ENCODE measurements around the gene CHST1.

CHST1 gene

GRCh38 chr11:45674481-45675190 lies 9.2 kb upstream of the CHST1 start:
- no peak for DNase-seq

- no peak for DNase-seq
These were observed 8.0 kb upstream of the CHST1 start for GRCh38 chr11:45673441-45673840.

- DNase-seq = no peak
These were observed 7.2 kb upstream of the CHST1 start for GRCh38 chr11:45672593-45672992.

GRCh38 chr11:45671246-45672171 lies 6.1 kb upstream of the CHST1 start:
- DNase-seq = peak in 12 of 14 donors; percentile 24 to 88 (median 73)

- peak in 1 of 14 donors; percentile 21 for DNase-seq
These were observed 5.1 kb upstream of the CHST1 start for GRCh38 chr11:45670386-45671135.

- DNase-seq = no peak
These were observed 4.5 kb upstream of the CHST1 start for GRCh38 chr11:45669956-45670355.

- DNase-seq = no peak
These were observed 3.7 kb upstream of the CHST1 start for GRCh38 chr11:45669146-45669545.

GRCh38 chr11:45667929-45668680 lies 2.7 kb upstream of the CHST1 start:
- DNase-seq = no peak

- DNase-seq = no peak
These were observed 1.5 kb upstream of the CHST1 start for GRCh38 chr11:45666648-45667642.

- no peak for DNase-seq
These were observed 668 bp upstream of the CHST1 start for GRCh38 chr11:45665933-45666647.

GRCh38 chr11:45664376-45665205 lies 831 bp downstream of the CHST1 start:
- DNase-seq = no peak

- DNase-seq = peak in 2 of 14 donors; percentile 20 to 51
These were observed 1.7 kb downstream of the CHST1 start for GRCh38 chr11:45663486-45664375.

GRCh38 chr11:45662665-45663485 lies 2.5 kb downstream of the CHST1 start:
- peak in 1 of 14 donors; percentile 50 for DNase-seq

GRCh38 chr11:45662096-45662664 lies 3.2 kb downstream of the CHST1 start:
- DNase-seq = no peak

- DNase-seq = peak in 1 of 14 donors; percentile 26
These were observed 3.9 kb downstream of the CHST1 start for GRCh38 chr11:45661439-45662055.

- DNase-seq = peak in 1 of 14 donors; percentile 9
These were observed 4.5 kb downstream of the CHST1 start for GRCh38 chr11:45660729-45661438.

All from C1 segment of cervical spinal cord (tissue), 14 donors.